Spleen (tissue), 7 donors: ENCODE data around the gene SMC6.

ENCODE experiments used
- POLR2A ChIP-seq, 3 donors: fragments of 450-650 bp; IDR thresholded peaks; one replicate each; pipeline ENCODE4 v1.5.1; 2017; ENCODE audit warnings: antibody characterized with exemption in 3 of 3, mild to moderate bottlenecking in 1 of 3
- TF ChIP-seq, protein P1 (sequence below), 11 experiments: fragments of 200-600 bp in 7 of 11; fragments of 450-650 bp in 4 of 11; sonication (generic) in 4 of 11; IDR thresholded peaks in 8 of 11; conservative IDR thresholded peaks in 3 of 11; 1 replicate in 7 of 11; 2 replicates in 4 of 11; pipeline versions ENCODE4 v1.4.0 to v1.8.0; 2016 to 2021; ENCODE audit warnings: antibody characterized with exemption in 11 of 11, inconsistent platforms in 4 of 11, mild to moderate bottlenecking in 1 of 11
- donor health status: DM: no; HTN: no; CAD: no; lungs with moderate emphysema.
- donor health status: DM: no; HTN: no; CAD: no.
- donor health status: DM: no; HTN: no; CAD: no.

DNA sequence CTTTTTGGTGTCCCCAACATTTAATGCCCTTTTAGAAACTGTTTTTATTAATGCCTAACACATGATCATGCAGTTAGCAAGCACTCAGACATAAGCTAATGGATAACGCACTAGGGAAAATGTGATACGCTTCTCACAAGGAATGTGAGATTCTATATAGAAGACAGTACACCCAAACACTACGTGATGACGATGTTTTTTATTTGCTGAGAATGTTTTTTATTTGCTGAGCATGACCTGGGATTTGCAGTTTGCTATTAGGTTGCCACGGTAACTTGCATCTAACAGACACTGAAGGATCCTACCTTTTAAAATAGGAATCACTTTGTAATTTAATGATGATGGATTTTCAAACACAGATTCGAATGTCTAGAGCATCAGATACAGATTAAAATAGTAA, 4.9 kb downstream of the SMC6 start:
- TF ChIP-seq, protein P1, sequence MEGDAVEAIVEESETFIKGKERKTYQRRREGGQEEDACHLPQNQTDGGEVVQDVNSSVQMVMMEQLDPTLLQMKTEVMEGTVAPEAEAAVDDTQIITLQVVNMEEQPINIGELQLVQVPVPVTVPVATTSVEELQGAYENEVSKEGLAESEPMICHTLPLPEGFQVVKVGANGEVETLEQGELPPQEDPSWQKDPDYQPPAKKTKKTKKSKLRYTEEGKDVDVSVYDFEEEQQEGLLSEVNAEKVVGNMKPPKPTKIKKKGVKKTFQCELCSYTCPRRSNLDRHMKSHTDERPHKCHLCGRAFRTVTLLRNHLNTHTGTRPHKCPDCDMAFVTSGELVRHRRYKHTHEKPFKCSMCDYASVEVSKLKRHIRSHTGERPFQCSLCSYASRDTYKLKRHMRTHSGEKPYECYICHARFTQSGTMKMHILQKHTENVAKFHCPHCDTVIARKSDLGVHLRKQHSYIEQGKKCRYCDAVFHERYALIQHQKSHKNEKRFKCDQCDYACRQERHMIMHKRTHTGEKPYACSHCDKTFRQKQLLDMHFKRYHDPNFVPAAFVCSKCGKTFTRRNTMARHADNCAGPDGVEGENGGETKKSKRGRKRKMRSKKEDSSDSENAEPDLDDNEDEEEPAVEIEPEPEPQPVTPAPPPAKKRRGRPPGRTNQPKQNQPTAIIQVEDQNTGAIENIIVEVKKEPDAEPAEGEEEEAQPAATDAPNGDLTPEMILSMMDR (IDR thresholded peaks at IDR 0.05 in 8 of 11, conservative IDR thresholded peaks at IDR 0.05 in 3 of 11): no peak
- TF ChIP-seq POLR2A (IDR thresholded peaks at IDR 0.05): no peak
